Astrocyte of the cerebellum (primary cell): ENCODE data around the gene NAT9.

Source experiments
- DNase-seq: peaks from one replicate; pipeline ENCODE4 v3.0.0-alpha.2; 2011; ENCODE audit warnings: low read depth
- H3K4me3 ChIP-seq: 2 replicates; pipeline ENCODE4 v1.5.1; 2011; ENCODE audit warnings: mild to moderate bottlenecking, low read depth, low read length, moderate library complexity
- in situ Hi-C: cut with HindIII; loops from 2 replicates; pipeline ENCODE4 v1.10.0; 2017; ENCODE audit warnings: low sequenced_read_pairs
- TF ChIP-seq, protein P1 (sequence below): IDR thresholded peaks from 2 replicates; pipeline ENCODE4 v1.5.1; 2012; ENCODE audit warnings: low read length, low read depth, moderate library complexity, mild to moderate bottlenecking; ENCODE audit errors: missing control alignments

NAT9 gene

DNA sequence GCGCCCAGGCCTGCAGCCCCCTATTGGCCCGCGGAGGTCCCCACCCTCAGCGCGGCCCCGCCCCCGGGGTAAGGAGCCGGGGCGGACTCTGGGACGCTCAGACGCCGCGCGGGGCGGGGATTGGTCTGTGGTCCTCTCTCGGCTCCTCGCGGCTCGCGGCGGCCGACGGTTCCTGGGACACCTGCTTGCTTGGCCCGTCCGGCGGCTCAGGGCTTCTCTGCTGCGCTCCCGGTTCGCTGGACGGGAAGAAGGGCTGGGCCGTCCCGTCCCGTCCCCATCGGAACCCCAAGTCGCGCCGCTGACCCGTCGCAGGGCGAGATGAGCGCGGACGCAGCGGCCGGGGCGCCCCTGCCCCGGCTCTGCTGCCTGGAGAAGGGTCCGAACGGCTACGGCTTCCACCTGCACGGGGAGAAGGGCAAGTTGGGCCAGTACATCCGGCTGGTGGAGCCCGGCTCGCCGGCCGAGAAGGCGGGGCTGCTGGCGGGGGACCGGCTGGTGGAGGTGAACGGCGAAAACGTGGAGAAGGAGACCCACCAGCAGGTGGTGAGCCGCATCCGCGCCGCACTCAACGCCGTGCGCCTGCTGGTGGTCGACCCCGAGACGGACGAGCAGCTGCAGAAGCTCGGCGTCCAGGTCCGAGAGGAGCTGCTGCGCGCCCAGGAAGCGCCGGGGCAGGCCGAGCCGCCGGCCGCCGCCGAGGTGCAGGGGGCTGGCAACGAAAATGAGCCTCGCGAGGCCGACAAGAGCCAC, 27.4 kb downstream of the NAT9 start, which contains the start of gene NHERF1:
Gene NHERF1, plus strand, starts transcription at position 100 of the 750 bp plus-strand sequence. Its CDS starts 219 bp downstream, at position 319.
- peak within 1 kb of the TSS; percentile 84 for H3K4me3 ChIP-seq
- in situ Hi-C loops = no loop called here
- peak; percentile 72 for DNase-seq
- TF ChIP-seq, protein P1, sequence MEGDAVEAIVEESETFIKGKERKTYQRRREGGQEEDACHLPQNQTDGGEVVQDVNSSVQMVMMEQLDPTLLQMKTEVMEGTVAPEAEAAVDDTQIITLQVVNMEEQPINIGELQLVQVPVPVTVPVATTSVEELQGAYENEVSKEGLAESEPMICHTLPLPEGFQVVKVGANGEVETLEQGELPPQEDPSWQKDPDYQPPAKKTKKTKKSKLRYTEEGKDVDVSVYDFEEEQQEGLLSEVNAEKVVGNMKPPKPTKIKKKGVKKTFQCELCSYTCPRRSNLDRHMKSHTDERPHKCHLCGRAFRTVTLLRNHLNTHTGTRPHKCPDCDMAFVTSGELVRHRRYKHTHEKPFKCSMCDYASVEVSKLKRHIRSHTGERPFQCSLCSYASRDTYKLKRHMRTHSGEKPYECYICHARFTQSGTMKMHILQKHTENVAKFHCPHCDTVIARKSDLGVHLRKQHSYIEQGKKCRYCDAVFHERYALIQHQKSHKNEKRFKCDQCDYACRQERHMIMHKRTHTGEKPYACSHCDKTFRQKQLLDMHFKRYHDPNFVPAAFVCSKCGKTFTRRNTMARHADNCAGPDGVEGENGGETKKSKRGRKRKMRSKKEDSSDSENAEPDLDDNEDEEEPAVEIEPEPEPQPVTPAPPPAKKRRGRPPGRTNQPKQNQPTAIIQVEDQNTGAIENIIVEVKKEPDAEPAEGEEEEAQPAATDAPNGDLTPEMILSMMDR = peak; percentile 25

GRCh38 chr17:74748279-74748528, 27.9 kb downstream of the NAT9 start:
- in situ Hi-C loops = no loop called here
- DNase-seq = no peak

GRCh38 chr17:74746922-74747321, 29.2 kb downstream of the NAT9 start:
- DNase-seq = no peak
- TF ChIP-seq, protein P1 = no peak
- in situ Hi-C loops = no loop called here
- no peak overlapping the region for H3K4me3 ChIP-seq

More at GRCh38 chr17:74748279-74748528, 27.9 kb downstream of the NAT9 start:
- TF ChIP-seq, protein P1 = no peak
- H3K4me3 ChIP-seq = peak overlapping the region; percentile 84

DNA sequence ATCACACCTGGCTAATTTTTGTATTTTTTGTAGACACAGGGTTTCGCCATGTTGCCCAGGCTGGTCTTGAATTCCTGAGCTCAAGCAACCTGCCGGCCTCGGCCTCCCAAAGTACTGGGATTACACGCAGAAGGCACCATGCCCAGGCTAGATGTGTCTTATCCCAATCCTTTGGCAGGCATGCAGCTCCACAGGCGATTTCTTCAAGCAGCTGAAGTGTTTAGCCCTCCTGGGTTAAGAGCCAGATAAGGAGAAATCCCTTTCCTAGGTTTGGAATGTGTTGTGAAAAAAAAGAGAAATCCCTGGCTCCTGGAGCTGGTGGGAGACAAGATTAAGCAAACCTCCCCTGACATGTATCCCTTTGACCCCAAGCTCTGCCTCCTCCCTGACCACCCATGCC, 29.8 kb downstream of the NAT9 start:
- in situ Hi-C loops = no loop called here
- no peak overlapping the region for H3K4me3 ChIP-seq
- no peak for DNase-seq
- TF ChIP-seq, protein P1 = no peak

- TF ChIP-seq, protein P1 = no peak
- in situ Hi-C loops = no loop called here
- DNase-seq = no peak
- no peak overlapping the region for H3K4me3 ChIP-seq
These were observed 30.5 kb downstream of the NAT9 start for GRCh38 chr17:74745548-74746177.

DNA sequence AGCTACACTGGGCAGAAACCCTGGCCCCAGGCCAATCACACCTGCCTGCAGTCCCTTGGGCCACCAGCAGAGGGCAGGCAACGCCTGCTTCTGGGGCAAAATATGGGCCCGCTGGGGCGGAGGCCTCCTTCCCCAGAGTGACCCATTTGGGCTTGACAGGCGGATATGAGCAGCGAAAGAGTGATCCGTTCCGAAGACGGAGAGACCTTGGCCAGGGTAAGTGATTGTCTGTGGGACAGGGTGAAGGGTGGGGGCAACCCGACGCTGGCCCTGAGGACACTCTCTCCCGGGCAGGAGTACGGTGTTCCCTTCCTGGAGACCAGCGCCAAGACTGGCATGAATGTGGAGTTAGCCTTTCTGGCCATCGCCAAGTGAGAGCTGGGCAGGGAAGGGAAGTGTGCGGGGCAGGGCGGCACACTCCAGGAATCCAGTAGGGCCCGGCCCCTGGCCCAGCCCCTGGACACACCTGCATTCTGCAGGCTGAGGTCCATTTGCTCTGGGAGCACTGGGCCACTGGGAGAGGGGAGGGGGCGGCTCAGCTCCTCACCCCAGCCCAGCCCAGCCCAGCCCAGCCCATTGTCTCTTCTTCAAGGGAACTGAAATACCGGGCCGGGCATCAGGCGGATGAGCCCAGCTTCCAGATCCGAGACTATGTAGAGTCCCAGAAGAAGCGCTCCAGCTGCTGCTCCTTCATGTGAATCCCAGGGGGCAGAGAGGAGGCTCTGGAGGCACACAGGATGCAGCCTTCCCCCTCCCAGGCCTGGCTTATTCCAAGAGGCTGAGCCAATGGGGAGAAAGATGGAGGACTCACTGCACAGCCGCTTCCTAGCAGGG, 31.2 kb downstream of the NAT9 start:
- in situ Hi-C loops = no loop called here
- TF ChIP-seq, protein P1 = peak; percentile 99
- DNase-seq = peak; percentile 32
- peak overlapping the region; percentile 15 for H3K4me3 ChIP-seq
